ENCODE measurements around the gene CENPE. TPM values are rescaled to one million over a fixed set of nuclear protein-coding genes. Genes with fewer than 3 reads are reported as not detected.

The CENPE gene
- polyA plus RNA-seq, 1 donor (not counting 4 experiments of a cell fraction or from before 2014, with no cell fraction given): 6.1 TPM

DNA sequence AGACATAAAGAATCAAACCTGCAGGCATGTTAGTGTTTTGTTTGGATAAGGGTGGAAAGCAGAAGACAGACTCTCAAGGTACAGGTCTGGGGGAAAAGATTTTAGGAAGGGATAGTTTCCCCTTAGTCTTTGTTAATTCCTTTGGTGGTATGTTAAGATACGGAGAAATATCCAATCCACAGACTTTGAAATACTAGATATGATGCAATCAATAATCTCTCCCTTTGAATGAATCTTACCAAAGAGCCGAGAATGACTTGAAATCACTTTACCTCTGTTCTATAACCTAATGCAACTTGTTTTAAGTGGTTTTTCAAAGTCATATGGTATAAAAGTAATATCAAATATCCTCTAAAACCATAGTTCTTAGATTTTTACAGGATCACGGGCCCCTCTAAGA, 93.3 kb downstream of the CENPE start:
- no peak overlapping the region for H3K9ac ChIP-seq (ENCODE audit: control insufficient read depth, extremely low read depth, insufficient read depth, low read length)
- no peaks in the 10 kb centered on the region for H3K79me2 ChIP-seq (ENCODE audit: control insufficient read depth, insufficient read depth, low read length)
- H3K27me3 ChIP-seq (ENCODE audit: control insufficient read depth, extremely low read depth, insufficient read depth, low read length): no peaks in the 10 kb centered on the region
- H2AFZ ChIP-seq (ENCODE audit: control insufficient read depth, low read length): no peak overlapping the region
- no peak for FAIRE-seq
- dilution Hi-C loops (cut with MboI; ENCODE audit: extremely low pct_ligation_motif_present, low sequenced_read_pairs): no loop called here
- H3K9me1 ChIP-seq (ENCODE audit: control insufficient read depth, extremely low read depth, insufficient read depth, low read length): no peaks in the 10 kb centered on the region
- H3K4me3 ChIP-seq (ENCODE audit: control insufficient read depth in 2 of 3, extremely low read depth in 1 of 3, insufficient read depth in 2 of 3, low read depth in 1 of 3, low read length in 3 of 3): no peak overlapping the region
- H4K20me1 ChIP-seq (ENCODE audit: control insufficient read depth, extremely low read depth, insufficient read depth, low read length): no peaks in the 10 kb centered on the region
- no peak overlapping the region for H3K4me2 ChIP-seq (ENCODE audit: control insufficient read depth, extremely low read depth, insufficient read depth, low read depth, low read length)
- peaks cover 1 to 15% of the 10 kb centered on the region in 2 experiments for H3K36me3 ChIP-seq (ENCODE audit: control insufficient read depth in 2 of 2, extremely low read depth in 1 of 2, insufficient read depth in 2 of 2, low read length in 2 of 2)
- no peaks in the 10 kb centered on the region for H3K4me1 ChIP-seq (ENCODE audit: control insufficient read depth, extremely low read depth, insufficient read depth, low read length)
- H3K27ac ChIP-seq (ENCODE audit: control insufficient read depth, insufficient read depth, low read length): no peak overlapping the region
- H3K9me3 ChIP-seq (ENCODE audit: control insufficient read depth, low read depth, low read length): no peaks in the 10 kb centered on the region
- TF ChIP-seq, protein P1, sequence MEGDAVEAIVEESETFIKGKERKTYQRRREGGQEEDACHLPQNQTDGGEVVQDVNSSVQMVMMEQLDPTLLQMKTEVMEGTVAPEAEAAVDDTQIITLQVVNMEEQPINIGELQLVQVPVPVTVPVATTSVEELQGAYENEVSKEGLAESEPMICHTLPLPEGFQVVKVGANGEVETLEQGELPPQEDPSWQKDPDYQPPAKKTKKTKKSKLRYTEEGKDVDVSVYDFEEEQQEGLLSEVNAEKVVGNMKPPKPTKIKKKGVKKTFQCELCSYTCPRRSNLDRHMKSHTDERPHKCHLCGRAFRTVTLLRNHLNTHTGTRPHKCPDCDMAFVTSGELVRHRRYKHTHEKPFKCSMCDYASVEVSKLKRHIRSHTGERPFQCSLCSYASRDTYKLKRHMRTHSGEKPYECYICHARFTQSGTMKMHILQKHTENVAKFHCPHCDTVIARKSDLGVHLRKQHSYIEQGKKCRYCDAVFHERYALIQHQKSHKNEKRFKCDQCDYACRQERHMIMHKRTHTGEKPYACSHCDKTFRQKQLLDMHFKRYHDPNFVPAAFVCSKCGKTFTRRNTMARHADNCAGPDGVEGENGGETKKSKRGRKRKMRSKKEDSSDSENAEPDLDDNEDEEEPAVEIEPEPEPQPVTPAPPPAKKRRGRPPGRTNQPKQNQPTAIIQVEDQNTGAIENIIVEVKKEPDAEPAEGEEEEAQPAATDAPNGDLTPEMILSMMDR (optimal IDR thresholded peaks at IDR 0.05 in 1 of 3, IDR thresholded peaks at IDR 0.05 in 1 of 3, conservative IDR thresholded peaks at IDR 0.05 in 1 of 3; ENCODE audit: extremely low read depth in 1 of 3, insufficient read depth in 2 of 3, low read length in 3 of 3): no peak
- no peak for TF ChIP-seq EZH2 (IDR thresholded peaks at IDR 0.05; ENCODE audit: low read length)
- no peak for DNase-seq (ENCODE audit: low read depth, low spot score)

DNA sequence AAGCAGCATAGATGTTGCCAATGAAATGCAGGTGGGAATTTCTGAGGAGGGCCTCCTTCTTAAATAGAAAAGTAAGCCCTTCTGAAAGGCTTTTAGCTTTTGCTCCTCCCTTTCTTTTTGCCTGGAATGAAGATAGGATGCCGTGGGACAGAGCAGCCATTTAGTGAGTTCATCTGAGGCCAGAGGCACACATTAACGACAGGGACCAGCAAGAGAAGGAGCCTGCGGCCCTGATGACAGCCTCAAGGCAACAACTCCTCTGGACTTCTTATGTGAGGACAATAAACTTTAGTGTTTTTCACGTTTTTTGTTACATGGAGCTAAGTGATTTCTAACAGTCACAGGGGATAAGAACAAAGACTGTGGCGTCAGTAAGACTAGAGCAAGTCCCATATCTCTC, 97.5 kb downstream of the CENPE start:
- Histone ChIP-seq H3K4me2 (ENCODE audit: control insufficient read depth, extremely low read depth, insufficient read depth, low read depth, low read length) (no peak overlapping the region), H3K9me1 (ENCODE audit: control insufficient read depth, extremely low read depth, insufficient read depth, low read length) (no peaks in the 10 kb centered on the region), H3K9me3 (ENCODE audit: control insufficient read depth, low read depth, low read length) (no peaks in the 10 kb centered on the region), H3K79me2 (ENCODE audit: control insufficient read depth, insufficient read depth, low read length) (no peaks in the 10 kb centered on the region), H3K36me3 (ENCODE audit: control insufficient read depth in 2 of 2, extremely low read depth in 1 of 2, insufficient read depth in 2 of 2, low read length in 2 of 2) (no peaks in the 10 kb centered on the region), H3K4me1 (ENCODE audit: control insufficient read depth, extremely low read depth, insufficient read depth, low read length) (peaks cover 8% of the 10 kb centered on the region), H3K4me3 (ENCODE audit: control insufficient read depth in 2 of 3, extremely low read depth in 1 of 3, insufficient read depth in 2 of 3, low read depth in 1 of 3, low read length in 3 of 3) (no peak overlapping the region), H4K20me1 (ENCODE audit: control insufficient read depth, extremely low read depth, insufficient read depth, low read length) (no peaks in the 10 kb centered on the region), H3K27ac (ENCODE audit: control insufficient read depth, insufficient read depth, low read length) (no peak overlapping the region), H2AFZ (ENCODE audit: control insufficient read depth, low read length) (no peak overlapping the region), H3K27me3 (ENCODE audit: control insufficient read depth, extremely low read depth, insufficient read depth, low read length) (no peaks in the 10 kb centered on the region), H3K9ac (ENCODE audit: control insufficient read depth, extremely low read depth, insufficient read depth, low read length) (no peak overlapping the region)
- no peak for DNase-seq (ENCODE audit: low read depth, low spot score)
- no peak for FAIRE-seq
- dilution Hi-C loops (cut with MboI; ENCODE audit: extremely low pct_ligation_motif_present, low sequenced_read_pairs): no loop called here
- TF ChIP-seq, protein P1 (optimal IDR thresholded peaks at IDR 0.05 in 1 of 3, IDR thresholded peaks at IDR 0.05 in 1 of 3, conservative IDR thresholded peaks at IDR 0.05 in 1 of 3; ENCODE audit: extremely low read depth in 1 of 3, insufficient read depth in 2 of 3, low read length in 3 of 3): no peak
- no peak for TF ChIP-seq EZH2 (IDR thresholded peaks at IDR 0.05; ENCODE audit: low read length)

Data from keratinocyte (primary cell).